ENCODE measurements around the gene MVB12B.

MVB12B gene

GRCh38 chr9:126419475-126419874, 92.8 kb downstream of the MVB12B start:
- H3K4me3 ChIP-seq: no peak overlapping the region
- TF ChIP-seq CTCF (IDR thresholded peaks at IDR 0.05): no peak
- no peak for DNase-seq (ENCODE audit: low spot score)
- H3K27ac ChIP-seq: no peak overlapping the region

- no peak for TF ChIP-seq CTCF (IDR thresholded peaks at IDR 0.05)
- no peak for DNase-seq (ENCODE audit: low spot score)
- Histone ChIP-seq H3K4me3 (no peak overlapping the region), H3K27ac (no peak overlapping the region)
Observed at GRCh38 chr9:126420135-126420534, 93.5 kb downstream of the MVB12B start.

- no peak overlapping the region for H3K27ac ChIP-seq
- no peak overlapping the region for H3K4me3 ChIP-seq
- DNase-seq (ENCODE audit: low spot score): peak; percentile 31
- no peak for TF ChIP-seq CTCF (IDR thresholded peaks at IDR 0.05)
Observed at GRCh38 chr9:126420643-126421564, 94.3 kb downstream of the MVB12B start.

- no peak overlapping the region for H3K27ac ChIP-seq
- H3K4me3 ChIP-seq: no peak overlapping the region
- no peak for DNase-seq (ENCODE audit: low spot score)
- TF ChIP-seq CTCF (IDR thresholded peaks at IDR 0.05): no peak
Observed at GRCh38 chr9:126421567-126422428, 95.2 kb downstream of the MVB12B start.

GRCh38 chr9:126423142-126423915, 96.7 kb downstream of the MVB12B start:
- no peak overlapping the region for H3K27ac ChIP-seq
- no peak overlapping the region for H3K4me3 ChIP-seq
- DNase-seq (ENCODE audit: low spot score): no peak
- no peak for TF ChIP-seq CTCF (IDR thresholded peaks at IDR 0.05)

GRCh38 chr9:126423916-126424185, 97.2 kb downstream of the MVB12B start:
- TF ChIP-seq CTCF (IDR thresholded peaks at IDR 0.05): no peak
- H3K4me3 ChIP-seq: no peak overlapping the region
- no peak overlapping the region for H3K27ac ChIP-seq
- no peak for DNase-seq (ENCODE audit: low spot score)

All from coronary artery (tissue), 2 donors.